ENCODE measurements around the gene MORF4L1.
A peak's percentile ranks its signal among the peaks of the same experiment; 100 is the strongest.
"Not testable (repeated sequence)": the region's sequence is repeated elsewhere in the genome, so short reads cannot be mapped to it uniquely, and the experiment has no call there.

Gene MORF4L1

DNA sequence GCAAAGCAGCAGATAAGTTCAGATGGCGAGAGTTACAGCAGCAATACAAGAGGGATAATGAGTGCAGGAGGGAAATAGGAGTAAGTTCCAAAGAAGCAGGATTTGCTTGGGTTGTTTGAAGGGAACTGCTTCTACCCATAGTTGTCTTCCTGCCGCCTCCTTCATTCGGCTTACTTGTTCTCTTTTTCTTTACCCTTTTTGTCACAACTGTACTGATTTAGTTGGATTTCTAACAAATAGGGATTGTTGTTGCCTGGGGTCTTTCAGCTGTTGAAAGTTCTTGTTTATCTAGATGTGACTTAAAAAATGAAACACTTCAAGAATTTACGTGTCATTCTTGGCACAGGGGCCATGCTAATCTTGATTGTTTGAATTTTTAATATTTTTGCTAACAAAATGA, 25.9 kb downstream of the MORF4L1 start:
- no peak for DNase-seq

DNA sequence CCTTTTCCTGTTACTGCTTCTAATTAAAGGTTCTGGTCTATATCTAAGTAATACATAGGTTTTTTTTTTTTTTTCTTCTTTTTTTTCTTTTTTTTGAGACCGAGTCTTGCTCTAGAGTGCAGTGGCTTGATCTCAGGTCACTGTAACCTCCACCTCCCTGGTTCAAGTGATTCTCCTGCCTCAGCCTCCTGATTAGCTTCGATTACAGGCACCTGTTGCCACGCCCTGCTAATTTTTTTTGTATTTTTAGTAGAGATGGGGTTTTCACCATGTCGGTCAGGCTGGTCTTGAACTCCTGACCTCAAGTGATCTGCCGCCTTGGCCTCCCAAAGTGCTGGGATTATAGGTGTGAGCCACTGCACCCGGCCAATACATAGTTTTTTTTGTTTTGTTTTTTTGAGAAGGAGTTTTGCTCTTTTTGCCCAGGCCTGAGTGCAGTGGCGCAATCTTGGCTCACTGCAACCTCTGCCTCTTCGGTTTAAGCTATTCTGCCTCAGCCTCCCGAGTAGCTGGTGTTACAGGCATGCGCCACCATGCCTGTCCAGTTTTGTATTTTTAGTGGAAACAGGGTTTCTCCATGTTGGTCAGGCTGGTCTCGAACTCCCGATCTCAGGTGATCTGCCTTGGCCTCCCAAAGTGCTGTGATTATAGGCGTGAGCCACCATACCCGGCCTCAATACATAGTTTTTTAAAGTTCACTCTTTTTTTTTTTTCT, 28.3 kb downstream of the MORF4L1 start:
- not testable (repeated sequence) for DNase-seq

DNA sequence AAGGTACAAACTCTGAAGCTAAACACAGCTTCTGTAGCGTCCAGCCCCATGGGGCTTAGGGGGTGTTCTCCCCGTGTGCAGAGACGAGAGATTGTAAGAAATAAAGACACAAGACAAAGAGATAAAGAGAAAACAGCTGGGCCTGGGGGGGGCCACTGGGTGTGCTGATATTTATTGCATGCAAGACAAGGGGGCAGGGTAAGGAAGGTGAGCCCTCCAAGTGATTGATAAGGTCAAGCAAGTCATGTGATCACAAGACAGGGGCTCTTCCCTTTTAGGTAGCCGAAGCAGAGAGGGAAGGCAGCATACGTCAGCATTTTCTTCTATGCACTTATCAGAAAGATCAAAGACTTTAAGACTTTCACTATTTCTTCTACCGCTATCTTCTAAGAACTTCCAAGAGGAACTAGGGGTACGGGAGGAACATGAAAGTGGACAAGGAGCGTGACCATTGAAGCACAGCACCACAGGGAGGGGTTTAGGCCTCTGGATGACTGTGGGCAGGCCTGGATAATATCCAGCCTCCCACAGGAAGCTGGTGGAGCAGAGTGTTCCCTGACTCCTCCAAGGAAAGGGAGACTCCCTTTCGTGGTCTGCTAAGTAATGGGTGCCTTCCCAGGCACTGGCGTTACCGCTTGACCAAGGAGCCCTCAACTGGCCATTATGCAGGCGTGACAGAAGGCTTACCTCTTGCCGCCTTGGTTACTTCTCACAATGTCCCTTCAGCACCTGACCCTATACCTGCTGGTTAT, 29.8 kb downstream of the MORF4L1 start:
- not testable (repeated sequence) for DNase-seq

DNA sequence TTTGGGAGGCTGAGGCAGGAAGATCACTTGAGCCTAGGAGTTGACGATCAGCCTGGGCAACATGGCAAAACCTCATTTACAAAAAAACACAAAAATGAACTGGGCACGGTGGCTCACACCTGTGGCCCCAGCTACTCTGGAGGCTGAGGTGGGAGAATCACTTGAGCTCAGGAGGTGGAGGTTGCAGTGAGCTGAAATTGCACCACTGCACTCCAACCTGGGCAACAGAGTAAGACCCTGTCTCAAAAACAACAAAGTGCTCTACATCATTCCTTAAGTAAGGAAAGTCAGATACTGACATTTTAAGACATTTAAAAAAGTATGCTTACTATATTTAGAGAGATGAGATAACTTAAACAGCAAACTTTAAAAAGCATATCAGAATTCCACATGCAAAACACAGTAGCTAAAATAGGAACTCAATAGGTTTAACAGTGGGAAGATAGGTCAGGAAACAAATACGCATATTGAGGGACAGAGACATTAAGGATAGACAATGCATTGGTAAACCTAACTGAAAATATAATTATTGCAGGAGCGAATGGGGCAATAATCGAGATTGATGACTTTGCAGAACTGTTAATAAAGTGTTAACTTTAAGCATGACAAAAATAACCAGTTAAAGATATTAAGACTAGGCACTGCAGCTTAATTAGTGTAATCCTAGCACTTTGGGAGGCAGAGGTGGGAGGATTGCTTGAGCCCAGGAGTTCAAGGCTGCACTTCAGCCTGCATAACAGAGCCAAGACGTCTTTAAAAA, 32.1 kb downstream of the MORF4L1 start:
- no peak for DNase-seq

DNA sequence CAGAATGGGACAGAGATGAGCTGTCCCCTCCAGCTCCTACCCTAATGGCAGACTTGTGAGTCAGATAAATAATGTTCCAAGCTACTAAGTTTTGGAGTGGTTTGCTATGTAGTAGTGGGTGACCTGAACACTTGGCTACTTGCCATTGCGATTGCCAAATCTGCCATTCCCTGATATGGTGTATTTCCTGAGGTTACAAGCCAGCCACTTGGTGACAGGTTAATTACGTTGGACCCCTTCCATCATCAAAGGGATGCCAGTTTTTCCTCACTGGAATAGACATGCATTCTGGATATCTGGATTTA, 33.6 kb downstream of the MORF4L1 start:
- no peak for DNase-seq

DNA sequence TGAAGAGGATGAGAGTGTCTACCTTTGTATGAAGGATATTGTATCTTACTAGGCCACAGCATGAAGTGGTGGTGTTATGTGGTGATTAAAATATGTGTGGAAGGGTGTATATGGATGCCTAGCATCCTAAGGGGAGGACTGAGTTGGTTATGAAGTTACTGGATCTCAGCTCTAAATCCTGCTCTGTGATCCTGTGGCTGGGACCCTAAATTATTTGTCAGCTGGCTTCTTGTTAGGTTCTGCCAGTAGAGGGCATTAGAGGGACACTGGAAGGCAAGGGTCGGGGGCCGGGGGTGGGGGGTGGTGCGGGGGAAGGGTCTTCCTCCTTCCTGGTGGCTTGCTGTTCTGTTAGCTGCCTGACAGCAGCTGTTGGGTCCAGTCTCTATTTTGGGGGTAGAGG, 34.9 kb downstream of the MORF4L1 start:
- DNase-seq: no peak

DNA sequence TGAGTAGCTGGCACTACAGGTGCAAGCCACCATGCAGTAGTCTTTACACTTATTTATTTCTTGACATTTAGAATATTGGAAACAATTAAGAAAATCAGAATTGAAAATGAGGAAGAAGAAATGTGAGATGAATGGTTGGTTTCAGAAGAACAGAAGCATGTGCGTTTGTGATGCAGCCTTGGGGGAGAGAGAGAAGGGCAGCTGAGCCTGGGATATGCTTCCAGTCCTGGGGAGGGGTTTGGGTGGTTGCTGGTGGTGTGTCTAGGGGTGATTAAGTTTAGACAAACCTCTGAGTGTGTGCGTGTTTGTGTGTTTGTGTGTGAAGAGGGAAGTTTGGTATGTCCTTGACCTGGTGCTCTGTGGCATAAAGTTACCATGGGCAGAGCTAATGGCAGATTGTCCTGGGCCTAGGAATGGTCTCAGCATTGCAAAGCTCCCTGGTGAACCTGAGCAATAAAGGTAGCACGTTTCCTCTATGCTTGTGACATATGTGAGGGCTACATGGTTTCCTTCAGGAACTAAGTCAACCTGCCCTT, 36.5 kb downstream of the MORF4L1 start:
- DNase-seq: no peak

DNA sequence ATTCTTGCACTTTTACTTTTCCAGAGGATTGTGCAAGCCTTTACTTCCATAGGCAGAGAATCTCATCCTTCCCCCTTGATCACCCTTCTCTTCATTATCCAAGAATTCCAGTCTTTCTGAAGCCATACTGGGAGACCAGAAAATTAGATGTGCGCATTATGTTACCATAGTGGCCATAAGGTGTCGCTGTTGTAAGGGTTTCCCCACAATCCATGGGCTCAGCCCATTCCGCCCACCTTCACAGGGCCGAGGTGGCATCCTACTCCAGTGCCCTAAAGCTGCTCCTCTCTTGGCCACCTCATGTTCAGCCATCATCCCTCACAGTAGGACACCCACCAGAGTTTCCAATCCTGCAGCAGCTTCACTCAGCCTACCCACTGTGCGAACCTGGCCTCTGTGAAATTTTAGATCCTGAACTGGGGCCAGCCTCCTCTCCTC, 37.1 kb downstream of the MORF4L1 start:
- DNase-seq: peak in 5 of 56 donors; percentile 21 to 40 (median 26)

DNA sequence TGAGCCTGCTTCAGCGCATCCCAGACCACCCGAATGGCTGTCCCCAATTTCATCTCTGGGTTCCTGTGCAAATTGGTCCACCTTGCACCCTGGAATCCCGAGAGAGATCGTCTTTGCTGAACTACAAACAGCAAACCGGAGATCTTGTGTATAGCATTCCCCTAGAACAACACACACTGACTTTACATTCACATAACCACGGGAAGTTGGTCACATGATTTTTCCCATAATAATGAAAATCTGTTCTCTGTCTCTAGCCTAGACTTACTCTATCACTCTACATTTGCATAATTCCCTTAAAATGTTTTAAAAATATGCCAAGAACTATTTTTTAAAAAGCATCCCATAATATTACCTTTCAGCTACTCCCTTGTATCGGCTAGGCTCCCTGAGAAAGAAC, 37.6 kb downstream of the MORF4L1 start:
- DNase-seq: no peak

DNA sequence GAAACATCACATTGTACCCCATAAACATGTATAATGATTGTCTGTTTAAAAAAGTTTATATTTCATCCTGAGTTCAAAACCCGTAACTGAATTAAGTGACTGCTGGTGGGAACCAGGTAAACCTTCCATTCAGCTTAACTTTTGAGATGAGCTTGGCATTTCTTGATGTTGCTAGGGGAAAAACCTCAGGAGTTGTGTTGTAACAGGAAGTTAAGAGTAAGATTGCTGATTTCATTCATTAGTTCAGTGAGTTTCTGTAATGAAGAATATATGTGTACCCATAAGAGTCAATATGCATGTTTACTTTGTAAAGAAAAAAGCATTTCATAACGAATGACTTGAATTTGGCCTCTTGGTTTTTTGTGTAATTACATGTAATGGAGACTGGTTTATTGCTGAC, 39.6 kb downstream of the MORF4L1 start:
- DNase-seq: no peak

DNA sequence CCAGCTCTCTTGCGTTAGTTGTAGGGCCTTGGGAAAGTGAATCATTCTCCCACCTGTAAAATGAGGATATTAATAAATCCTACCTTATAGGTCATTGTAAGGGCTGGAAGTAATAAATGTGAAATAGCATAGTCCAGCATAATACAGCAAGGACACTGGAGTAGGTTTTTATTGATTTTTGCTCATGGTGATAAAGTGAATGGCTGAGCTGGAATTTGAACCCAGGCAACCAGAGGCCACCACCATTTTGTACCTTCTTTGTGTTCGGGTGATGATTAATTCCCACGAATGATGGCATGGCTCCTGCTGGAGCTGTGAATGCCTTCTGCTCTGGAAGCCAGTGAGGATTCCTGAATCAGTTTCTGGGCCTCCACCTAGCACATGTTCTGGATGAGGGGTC, 40.3 kb downstream of the MORF4L1 start:
- DNase-seq: no peak

DNA sequence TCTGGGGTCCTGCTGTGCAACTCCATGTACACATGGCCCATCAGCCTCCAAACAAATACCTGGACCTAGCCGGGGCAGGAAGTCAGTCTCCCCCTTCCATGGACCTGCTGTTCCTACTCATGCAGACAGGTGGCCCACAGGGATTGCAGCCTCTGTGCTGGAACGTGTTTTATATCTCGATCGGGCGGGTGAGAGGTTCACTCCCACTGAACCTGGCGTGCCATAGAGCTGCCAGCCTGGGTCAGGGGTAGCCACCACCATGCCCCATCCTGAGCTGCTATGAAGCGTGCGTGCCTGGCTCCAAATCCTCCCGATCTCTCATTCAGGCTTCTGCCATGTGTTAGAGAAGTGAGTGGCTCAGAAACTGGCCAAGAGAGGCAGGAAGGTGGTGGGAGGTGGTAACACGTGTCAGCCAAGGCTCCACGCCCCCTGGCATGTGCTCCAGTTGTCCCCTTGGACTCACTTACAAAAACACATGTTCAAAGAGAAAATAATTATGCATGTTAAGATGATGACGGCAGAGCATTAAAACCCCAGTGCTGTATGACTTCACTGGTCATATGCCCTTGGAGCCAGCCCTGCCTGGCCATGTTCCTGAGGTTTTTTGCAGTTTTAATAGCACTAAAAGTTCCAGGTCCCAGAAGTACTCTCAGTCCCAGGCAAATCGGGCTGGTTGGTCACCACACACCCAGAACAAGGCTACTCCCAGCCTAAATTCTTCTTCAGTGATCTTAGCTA, 41.5 kb downstream of the MORF4L1 start:
- DNase-seq: peak in 2 of 56 donors; percentile 19 to 38

DNA sequence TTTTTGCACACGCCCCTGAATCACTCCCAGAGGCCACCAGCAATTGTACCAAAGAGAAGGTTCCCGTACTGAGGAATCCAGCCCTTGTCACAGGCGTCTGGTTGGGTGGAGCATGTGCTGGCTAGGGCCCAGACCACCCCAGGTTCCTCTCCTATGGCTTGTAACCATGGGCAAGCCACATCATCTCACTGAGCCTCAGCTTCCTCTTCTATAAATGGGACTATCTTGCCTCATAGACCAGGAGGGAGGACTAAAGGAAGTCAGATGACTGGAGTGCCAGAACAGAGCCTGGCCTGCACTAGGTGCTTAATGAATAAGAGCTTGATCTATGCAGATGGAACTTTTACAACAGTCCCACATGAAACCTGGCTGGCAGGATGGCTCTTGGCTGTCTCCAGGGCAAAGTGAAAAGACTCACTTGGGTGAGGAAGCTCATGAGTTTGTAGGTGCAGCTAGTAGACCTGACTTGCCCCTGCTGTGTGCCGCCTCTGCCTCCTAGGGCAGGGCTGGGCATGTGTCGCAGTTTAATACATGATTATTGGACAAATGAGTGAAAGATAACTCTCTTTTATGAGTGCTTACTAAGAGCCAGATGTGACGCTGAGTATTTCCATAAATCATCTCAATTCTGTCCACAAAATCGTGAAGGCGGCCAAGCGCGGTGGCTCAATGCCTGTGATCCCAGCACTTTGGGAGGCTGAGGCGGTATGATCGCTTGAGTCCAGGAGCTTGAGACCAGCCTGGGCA, 42.8 kb downstream of the MORF4L1 start:
- DNase-seq: peak in 6 of 56 donors; percentile 22 to 55 (median 31)

DNA sequence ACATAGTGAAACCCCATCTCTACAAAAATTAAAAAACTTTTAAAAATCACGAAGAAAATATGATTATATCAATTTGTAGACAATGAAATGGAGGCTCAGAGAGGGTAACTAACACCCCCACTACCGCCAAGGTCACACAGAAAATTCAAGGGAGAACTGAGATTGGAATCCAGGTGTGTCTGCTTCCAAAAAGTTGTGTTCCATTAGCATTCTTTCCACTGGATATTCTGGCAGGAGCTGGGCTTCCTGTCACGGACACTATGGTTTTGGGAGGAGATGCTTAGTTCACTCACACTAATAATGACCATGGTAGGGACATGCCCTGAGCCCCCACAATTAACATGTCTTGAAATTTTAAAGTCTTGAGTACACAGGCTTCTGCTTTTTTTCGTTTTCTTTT, 43.4 kb downstream of the MORF4L1 start:
- no peak for DNase-seq

DNA sequence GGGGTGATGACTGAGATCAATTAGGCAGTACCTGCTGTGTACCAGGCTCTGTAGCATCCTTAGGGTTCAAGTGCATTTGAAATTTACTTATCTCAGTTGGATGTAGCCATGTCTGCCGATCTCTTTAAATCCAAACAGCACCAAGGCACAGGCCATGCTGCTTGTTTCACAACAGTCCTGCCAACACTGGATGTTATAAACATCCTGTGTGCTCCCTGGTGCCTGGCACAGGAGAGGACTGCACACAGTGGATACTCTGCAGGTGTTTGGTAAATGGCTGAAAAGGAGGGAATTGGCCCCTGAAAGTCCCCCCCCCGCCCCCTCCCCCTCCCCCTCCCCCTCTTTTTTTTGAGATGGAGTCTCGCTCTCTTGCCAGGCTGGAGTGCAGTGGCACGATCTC, 45.2 kb downstream of the MORF4L1 start:
- DNase-seq: no peak

DNA sequence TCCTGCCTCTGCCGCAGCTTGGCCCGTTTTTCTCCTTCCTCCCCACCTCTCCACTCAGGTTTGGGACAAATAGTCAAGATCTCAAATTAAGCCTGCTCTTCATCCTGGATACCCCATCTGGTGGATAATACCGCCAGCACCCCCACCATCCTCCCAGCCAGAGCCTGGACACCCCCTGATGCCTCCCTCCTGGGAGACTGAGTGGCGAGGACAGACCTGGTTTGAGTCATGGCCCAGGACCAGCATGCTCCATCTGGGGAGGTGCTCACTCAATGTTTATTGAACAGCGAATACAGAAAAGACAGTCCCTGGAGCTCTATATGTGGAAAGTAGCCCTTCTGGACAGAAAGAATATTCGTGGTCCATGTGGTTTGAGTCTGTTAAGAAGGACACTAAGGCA, 48.8 kb downstream of the MORF4L1 start:
- DNase-seq: no peak

DNA sequence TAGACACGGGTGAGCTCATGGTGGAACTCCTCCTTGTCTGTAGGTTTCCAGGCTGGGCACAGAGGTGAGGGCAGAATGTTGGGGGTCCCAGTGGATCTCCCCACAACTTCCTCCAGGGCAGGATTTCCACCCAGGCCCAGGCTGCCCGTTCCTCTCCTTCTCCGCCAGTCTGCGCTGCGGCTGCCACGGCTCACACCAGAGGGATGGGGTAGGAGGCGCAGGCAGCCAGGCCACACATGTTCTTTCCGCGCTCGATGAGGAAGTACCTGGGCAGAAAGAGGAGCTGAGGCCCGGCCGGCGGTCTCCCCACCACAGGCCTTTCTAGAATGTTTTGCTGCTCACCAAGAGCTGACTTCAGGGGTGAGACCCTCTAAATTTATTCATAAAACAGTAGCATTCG, 49.2 kb downstream of the MORF4L1 start:
- peak in 2 of 56 donors; percentile 13 to 48 for DNase-seq

DNA sequence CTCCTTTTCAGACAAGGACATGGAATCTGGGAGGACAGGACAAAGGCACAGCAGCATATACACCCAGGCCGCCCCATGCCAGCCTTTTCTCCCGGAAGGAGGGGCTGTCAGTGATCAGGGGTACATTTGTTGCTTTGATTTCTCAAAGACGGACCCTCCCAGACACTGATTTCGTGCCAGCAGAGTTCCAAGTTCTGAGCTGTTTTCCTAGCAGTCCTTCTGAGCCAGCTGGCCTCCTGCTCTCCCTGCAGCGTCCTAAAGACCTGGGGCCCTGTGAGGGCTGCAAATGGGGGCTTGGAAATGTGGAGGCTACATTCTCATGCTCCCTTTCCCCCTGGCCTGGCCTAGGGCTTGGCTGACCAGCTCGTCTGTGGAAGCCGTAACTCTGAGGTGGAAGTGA, 49.8 kb downstream of the MORF4L1 start:
- no peak for DNase-seq

DNA sequence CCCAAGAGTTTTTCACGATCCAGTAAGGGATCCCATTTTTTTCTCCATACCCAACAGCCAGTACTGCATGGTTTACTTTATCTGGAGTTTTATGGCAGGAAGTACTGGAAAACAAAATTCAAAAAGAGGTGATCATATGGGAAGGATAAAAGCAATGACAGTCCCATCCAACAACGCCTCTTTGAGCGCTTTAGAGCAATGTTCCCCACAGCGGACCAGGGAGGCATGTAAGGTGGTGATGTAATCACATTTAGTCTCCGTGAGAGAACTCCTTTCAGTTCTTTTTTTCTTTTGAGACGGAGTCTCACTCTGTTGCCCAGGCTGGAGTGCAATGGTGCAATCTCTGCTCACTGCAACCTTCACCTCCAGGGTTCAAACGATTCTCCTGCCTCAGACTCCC, 50.3 kb downstream of the MORF4L1 start:
- no peak for DNase-seq

DNA sequence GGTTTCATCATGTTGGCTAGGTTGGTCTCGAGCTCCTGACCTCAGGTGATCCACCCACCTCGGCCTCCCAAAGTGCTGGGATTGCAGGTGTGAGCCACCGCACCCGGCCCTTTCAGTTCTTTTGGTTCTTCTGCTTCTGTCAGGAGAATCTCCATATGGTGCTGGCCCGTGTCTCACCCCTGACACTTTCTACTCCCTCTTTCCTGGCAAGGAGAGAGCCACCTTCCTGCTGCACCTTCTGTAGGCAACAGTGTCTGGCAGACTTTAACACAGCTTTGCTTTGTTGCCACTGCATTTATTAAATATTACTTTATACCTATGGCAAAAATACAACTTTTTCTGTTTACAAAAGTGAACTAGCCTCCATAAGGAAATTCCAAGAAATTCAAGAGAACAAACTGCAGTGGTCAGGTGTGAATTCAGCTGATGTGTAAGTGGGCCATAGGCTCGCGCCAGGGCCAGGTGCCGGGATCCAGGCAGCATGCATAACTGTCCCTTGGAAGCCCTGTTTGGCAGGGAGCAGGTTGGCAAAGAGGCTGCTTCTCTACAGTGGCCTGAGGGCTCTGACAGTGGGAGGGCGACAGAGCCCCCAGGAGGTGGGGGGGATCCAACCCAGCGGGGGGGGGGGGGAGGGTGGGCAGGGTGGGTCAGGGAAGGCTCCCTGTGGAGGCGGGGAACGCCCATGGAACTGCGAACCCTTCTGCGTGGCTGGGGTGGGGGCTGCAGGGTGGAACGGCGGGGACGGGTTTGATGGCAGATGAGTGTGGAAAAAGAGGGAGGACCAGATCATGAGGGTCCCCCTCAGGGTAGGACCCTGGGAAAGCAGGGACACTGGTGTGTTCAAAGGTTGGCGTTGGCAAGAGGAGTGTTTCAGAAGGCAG, 51.0 kb downstream of the MORF4L1 start:
- no peak for DNase-seq
